IPS DF 6.9 (cell line): ENCODE measurements around the gene CD68.
A peak's percentile ranks its signal among the peaks of the same experiment; 100 is the strongest.

Experiments
- DNase-seq: peaks from one replicate; pipeline ENCODE4 v3.0.0-alpha.2; 2013; ENCODE audit warnings: low read depth, low spot score
- H3K27ac ChIP-seq: one replicate; pipeline ENCODE4 v1.5.1; 2013; ENCODE audit warnings: low read length, control low read depth
- H3K27me3 ChIP-seq: 2 replicates; pipeline ENCODE4 v1.6.1; 2013; ENCODE audit warnings: mild to moderate bottlenecking, low read length; ENCODE audit not compliant: control insufficient read depth, insufficient read depth
- H3K36me3 ChIP-seq: 2 replicates; pipeline ENCODE4 v1.6.1; 2013; ENCODE audit warnings: low read length; ENCODE audit not compliant: control insufficient read depth, insufficient read depth
- H3K4me1 ChIP-seq: 2 replicates; pipeline ENCODE4 v1.6.1; 2013; ENCODE audit warnings: low read length; ENCODE audit not compliant: control insufficient read depth, insufficient read depth
- H3K4me3 ChIP-seq: 2 replicates; pipeline ENCODE4 v1.5.1; 2013; ENCODE audit warnings: mild to moderate bottlenecking, low read length
- H3K9me3 ChIP-seq: 2 replicates; pipeline ENCODE4 v1.6.1; 2013; ENCODE audit warnings: low read length, inconsistent platforms; ENCODE audit not compliant: control insufficient read depth, insufficient read depth
- WGBS: extraction: QIAGEN DNeasy Blood & Tissue Kit; methylation state at CpG from one replicate; pipeline ENCODE4 v1.1.7; 2013; ENCODE audit warnings: mixed read lengths, missing lambda C conversion rate; ENCODE audit not compliant: insufficient read length, insufficient coverage; 5-methylcytosine and 5-hydroxymethylcytosine counted together

CD68 gene

DNA sequence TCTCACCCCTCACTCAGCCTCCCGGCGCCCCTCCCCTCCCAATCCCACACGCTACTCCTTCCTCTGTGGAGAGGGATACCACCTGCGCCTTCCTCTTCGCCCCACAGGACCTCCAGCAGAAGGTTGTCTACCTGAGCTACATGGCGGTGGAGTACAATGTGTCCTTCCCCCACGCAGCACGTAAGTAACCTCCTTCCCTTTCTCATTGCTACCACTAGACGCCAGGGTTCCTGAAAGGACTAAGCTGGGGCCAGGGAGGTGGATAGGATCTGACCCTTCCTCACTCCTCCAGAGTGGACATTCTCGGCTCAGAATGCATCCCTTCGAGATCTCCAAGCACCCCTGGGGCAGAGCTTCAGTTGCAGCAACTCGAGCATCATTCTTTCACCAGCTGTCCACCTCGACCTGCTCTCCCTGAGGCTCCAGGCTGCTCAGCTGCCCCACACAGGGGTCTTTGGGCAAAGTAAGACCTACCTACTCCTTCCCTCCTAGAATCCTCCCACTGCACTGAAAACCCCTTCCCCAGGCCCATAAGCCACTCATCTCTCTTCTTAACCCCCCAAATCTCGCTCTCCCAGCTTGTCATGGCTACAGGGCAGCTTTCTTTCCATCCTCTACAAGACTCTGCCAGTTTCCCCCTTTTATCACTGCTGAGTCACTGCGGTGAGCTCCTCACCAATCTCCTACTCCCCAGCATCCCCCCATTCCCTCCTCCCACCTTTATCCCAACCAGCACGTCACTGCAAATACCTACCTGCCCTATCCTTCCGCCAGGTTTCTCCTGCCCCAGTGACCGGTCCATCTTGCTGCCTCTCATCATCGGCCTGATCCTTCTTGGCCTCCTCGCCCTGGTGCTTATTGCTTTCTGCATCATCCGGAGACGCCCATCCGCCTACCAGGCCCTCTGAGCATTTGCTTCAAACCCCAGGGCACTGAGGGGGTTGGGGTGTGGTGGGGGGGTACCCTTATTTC is 1.5 kb downstream of the CD68 start:
- Histone ChIP-seq H3K36me3 (peaks cover 20% of the 10 kb centered on the region), H3K9me3 (no peaks in the 10 kb centered on the region), H3K27ac (no peak overlapping the region), H3K4me1 (peaks cover 5% of the 10 kb centered on the region), H3K4me3 (no peak overlapping the region), H3K27me3 (no peaks in the 10 kb centered on the region)
- no CpG with 5 or more reads among the region's 23 CpGs for WGBS
- DNase-seq = no peak

DNA sequence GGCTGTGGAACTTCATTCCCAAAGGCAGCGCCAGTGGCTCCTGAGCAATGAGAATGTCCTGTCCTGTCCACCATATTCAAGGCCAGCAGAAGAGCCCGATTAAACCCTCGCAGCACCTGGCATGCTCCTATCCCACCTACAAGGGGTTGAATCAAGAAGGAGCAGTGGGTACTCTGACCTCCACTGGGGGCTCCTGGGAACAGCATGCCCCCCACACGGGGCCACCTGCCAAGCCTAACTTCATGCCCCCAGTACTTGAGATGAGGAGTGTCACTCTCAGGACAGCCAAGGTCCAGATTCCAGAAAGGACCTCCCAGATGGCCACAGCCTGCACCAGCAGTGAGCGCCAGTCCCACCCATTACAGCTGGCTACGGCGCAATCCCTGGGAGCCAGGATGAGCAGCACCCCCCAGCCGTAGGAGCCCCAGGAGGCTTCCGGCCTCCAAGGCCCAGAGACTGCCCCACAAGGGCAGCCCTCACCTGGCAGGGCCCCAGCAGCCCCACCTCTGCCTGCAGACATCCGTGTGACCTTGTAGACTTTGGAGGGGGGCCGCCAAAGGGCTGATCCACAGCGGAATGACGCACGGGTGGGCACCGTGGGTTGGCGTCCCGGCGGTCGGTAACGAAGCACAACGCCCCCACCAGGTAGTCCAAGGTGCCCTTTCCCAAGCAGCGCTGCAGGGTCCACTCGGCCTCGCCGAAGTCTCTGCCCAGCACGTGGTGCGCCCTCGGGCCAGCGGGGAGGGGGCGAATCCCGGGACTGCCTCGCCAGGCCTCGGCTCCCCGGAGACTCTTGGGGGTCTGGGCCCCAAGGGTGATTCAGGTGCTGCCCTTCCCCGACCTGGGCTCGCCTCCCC is 3.2 kb downstream of the CD68 start:
- WGBS = no CpG with 5 or more reads among the region's 36 CpGs
- H3K4me3 ChIP-seq = no peak overlapping the region; the same call in 1 of the 2 replicates
- peaks cover 6% of the 10 kb centered on the region; the same call in 1 of the 2 replicates for H3K36me3 ChIP-seq
- no peaks in the 10 kb centered on the region for H3K27me3 ChIP-seq
- no peaks in the 10 kb centered on the region for H3K9me3 ChIP-seq
- no peak overlapping the region for H3K27ac ChIP-seq
- DNase-seq = no peak
- peaks cover 5% of the 10 kb centered on the region for H3K4me1 ChIP-seq

DNA sequence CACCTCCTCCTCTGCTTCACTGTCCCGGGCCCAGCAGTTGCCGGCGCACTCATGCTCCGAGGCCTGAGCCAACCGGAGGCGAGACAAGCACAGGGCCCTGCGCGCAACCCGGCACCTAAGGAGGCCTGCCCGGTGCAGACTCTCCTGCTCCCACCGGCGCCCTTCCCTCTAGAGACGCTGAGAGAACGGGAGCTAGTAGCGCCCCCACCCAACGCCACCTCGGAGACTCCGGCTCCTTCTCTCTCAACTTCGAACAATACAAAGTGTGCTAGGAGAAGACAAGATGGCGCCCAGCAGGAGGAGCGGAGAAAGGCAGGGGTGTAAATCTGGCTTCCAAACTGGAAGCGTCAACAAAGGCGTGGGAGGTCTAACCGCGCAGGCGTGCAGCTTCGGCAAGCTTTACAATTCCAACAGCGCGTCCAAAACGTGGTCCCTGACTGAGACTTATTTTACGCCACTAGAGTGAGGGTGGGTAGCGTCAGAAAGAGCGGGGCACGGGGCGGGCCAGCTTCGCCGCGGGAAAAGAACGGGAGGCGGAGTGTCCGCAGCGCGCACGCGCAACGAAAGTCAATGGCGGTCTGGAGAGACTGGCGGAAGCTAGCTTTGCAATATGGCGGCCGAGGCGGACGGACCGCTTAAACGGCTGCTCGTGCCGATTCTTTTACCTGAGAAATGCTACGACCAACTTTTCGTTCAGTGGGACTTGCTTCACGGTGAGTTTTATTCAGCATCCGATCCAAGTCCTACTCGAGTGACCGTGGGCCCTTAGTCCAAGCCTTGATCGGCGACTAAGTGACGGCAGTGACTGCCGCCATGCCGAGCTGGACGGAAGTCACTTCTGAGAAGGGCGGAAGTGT is 4.0 kb downstream of the CD68 start, which contains the start of gene MPDU1:
Gene MPDU1 (plus strand): TSS at position 600 of the 857 bp plus-strand sequence. CDS start 11 bp downstream, at position 611.
- WGBS = no CpG with 5 or more reads among the region's 69 CpGs
- Histone ChIP-seq H3K27ac (no peak within 1 kb of the TSS), H3K27me3 (no peaks in the 10 kb centered on the region), H3K4me1 (peaks cover 6% of the 10 kb centered on the region), H3K9me3 (no peaks in the 10 kb centered on the region), H3K4me3 (peak within 1 kb of the TSS; percentile 90; the same call in 1 of the 2 replicates), H3K36me3 (no peaks in the 10 kb centered on the region; the same call in 1 of the 2 replicates)
- peak; percentile 82 for DNase-seq

DNA sequence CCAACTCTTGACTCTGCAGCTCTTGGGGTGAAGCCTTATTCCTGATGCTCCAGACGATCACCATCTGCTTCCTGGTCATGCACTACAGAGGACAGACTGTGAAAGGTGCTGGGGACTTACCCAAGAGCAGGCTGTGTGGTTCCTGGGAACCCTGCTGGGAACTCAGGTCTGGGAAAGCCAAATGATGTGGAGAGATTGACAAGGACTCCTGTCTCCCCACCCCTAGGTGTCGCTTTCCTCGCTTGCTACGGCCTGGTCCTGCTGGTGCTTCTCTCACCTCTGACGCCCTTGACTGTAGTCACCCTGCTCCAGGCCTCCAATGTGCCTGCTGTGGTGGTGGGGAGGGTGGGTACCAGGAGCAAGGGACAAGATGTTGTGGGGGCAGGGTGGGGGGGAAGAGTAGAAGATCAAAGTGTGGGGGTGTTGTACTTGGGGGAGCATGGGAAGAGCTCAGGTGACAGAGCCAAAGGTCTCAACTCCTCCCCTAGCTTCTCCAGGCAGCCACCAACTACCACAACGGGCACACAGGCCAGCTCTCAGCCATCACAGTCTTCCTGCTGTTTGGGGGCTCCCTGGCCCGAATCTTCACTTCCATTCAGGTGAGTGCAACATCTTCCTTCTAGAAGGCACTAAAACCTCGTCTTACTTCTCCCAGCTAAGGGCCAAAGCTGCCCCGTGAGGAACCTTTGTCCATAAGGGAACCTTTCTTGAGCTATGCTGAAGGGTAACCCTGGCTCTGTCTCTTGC is 7.4 kb downstream of the CD68 start:
- Histone ChIP-seq H3K4me3 (no peak overlapping the region), H3K27ac (no peak overlapping the region), H3K36me3 (no peaks in the 10 kb centered on the region; the same call in 1 of the 2 replicates), H3K27me3 (no peaks in the 10 kb centered on the region), H3K4me1 (peaks cover 7% of the 10 kb centered on the region; the same call in 1 of the 2 replicates), H3K9me3 (no peaks in the 10 kb centered on the region)
- DNase-seq = no peak
- no CpG with 5 or more reads among the region's 9 CpGs for WGBS

DNA sequence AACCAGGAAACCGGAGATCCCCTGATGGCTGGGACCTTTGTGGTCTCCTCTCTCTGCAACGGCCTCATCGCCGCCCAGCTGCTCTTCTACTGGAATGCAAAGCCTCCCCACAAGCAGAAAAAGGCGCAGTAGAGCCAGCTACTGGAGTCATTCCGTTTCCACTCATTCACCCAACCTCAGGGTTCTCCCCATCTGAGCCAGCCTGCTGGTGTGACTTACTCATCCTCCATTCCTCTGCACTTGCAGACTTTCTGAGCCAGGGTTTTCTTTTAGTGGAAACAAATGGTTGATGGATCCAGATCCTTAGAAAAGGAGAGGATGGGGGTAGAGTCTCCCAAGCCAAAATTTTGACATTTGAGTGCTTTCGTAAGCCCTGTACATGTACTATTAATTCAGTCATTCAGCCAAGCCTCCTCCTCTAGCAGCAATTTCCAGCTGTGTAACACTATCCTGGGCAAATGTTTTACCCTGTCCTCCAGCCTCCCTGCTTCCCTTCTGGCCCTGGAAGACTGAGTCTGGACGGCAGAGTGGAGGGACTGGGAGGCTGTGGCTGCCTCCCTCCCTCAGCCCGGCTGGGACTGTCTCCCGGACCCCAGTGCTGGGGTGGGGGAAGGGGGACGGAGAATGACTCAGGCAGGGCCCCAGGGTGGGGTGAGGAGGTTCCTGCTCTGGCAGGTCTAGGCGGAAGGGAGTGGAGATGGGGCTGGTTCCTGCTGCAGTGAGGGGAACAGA is 8.1 kb downstream of the CD68 start:
- no peak overlapping the region for H3K27ac ChIP-seq
- H3K9me3 ChIP-seq = no peaks in the 10 kb centered on the region
- H3K27me3 ChIP-seq = no peaks in the 10 kb centered on the region
- WGBS = no CpG with 5 or more reads among the region's 12 CpGs
- no peak for DNase-seq
- peaks cover 7% of the 10 kb centered on the region; the same call in 1 of the 2 replicates for H3K4me1 ChIP-seq
- no peak overlapping the region for H3K4me3 ChIP-seq
- H3K36me3 ChIP-seq = peaks cover 7% of the 10 kb centered on the region; the same call in 1 of the 2 replicates

DNA sequence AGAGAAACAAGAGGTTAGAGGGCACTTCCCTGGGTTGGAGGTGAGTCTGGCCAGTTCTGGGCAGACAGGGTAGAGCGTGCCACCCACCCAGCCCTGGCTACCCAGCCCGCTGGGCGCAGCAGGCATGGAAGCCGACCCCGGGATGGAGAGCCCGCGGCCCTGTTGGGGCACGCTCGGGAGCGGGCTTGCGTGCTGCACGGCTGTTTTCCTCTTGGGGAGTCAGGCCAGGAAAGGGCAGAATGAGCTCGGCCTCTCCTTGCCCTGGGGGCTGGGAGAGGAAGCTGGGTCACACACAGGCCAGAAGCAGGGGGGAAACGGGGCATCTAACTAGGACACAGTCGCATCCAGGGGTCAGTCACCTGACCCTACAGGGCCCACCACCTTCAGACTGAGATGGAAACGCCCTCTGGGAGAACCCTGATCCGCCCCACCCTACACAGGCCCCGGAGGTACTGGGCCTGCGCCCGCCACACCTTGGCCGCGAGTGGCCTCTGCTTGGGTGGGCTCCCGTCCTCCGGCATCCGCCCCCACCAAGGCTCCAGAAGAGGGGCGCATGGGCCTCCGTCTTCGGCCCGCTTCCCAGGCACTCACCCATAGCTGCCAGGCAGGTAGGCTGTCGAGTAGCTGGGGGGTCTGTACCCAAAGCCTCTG is 9.2 kb downstream of the CD68 start:
- no peaks in the 10 kb centered on the region for H3K9me3 ChIP-seq
- no peaks in the 10 kb centered on the region for H3K27me3 ChIP-seq

DNA sequence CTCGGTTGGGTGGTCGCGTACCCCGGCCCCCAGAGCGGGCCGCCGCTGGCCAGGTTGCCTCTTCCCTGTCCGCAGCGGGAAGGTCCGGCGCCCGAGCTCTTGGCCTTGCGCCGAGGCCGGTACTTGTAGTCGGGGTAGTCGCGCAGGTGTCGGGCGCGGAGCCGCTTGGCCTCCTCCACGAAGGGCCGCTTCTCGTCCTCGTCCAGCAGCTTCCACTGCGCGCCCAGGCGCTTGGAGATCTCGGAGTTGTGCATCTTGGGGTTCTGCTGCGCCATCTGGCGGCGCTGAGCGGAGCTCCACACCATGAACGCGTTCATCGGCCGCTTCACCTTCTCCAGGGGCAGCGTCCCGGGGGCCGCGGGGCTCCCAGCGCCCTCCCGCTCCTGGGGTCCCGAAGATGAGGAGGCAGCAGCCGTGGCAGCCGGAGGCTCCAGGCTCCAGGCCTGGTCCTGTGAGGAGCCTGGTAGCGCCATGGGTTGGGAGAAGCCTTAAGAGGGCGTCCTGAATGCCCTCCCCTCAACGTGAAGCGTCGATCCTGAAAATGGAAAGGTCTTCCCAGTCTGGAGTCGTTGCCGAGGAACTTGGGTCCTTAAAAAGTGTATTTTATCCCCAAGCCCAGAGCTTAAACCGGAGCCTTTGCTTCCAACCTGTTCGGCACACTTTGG is 9.9 kb downstream of the CD68 start:
- DNase-seq = peak; percentile 85
- H3K27ac ChIP-seq = no peak overlapping the region
- peaks cover 9% of the 10 kb centered on the region; the same call in 1 of the 2 replicates for H3K36me3 ChIP-seq
- peaks cover 5% of the 10 kb centered on the region; the same call in 1 of the 2 replicates for H3K4me1 ChIP-seq
- WGBS = no CpG with 5 or more reads among the region's 56 CpGs
- peak overlapping the region; percentile 57; the same call in 1 of the 2 replicates for H3K4me3 ChIP-seq
- no peaks in the 10 kb centered on the region for H3K27me3 ChIP-seq
- H3K9me3 ChIP-seq = no peaks in the 10 kb centered on the region

More for the DNA sequence above, 9.2 kb downstream of the CD68 start:
- Histone ChIP-seq H3K27ac (no peak overlapping the region), H3K4me1 (peaks cover 5% of the 10 kb centered on the region; the same call in 1 of the 2 replicates), H3K36me3 (peaks cover 8% of the 10 kb centered on the region; the same call in 1 of the 2 replicates), H3K4me3 (peak overlapping the region; percentile 57; the same call in 1 of the 2 replicates)
- no peak for DNase-seq
- no CpG with 5 or more reads among the region's 30 CpGs for WGBS
